Measurements from ENCODE around the gene OR1F1. TPM values are rescaled to one million over a fixed set of nuclear protein-coding genes. Genes with fewer than 3 reads are reported as not detected.
A peak's percentile ranks its signal among the peaks of the same experiment; 100 is the strongest.

Gene OR1F1
- total RNA-seq, 2 donors from 2014 or later = not detected

DNA sequence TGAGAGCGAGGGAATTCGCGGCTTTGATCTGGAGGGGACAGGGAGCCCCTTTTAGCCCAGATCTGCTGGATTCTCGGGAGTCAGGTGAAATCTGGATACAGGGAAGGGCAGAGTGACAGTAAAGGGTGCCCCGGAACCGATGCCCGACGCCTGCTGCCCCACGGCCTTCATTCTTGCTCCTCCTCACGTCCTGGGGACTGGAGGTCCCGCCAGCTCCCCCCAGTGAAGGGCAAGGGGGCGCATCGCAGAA, 596 bp downstream of the OR1F1 start:
- TF ChIP-seq CTCF (IDR thresholded peaks at IDR 0.05) (no peak), POLR2A (IDR thresholded peaks at IDR 0.05) (no peak)
- ATAC-seq = no peak
- no peaks in the 10 kb centered on the region for H3K36me3 ChIP-seq (replicated peaks in 1 of 2; ENCODE audit: insufficient read depth in 1 of 2, low read depth in 2 of 2)
- no peak overlapping the region for H3K27ac ChIP-seq
- H3K4me1 ChIP-seq = peaks cover 19% of the 10 kb centered on the region
- peaks cover 4 to 61% of the 10 kb centered on the region in 2 donors for H3K27me3 ChIP-seq
- 0 to 1% methylated on average over 10 to 13 of the region's 13 CpGs for WGBS, 2 donors
- intact Hi-C loops (cut with DNase I) = no loop called here
- DNase-seq = no peak
- H3K4me3 ChIP-seq = no peak overlapping the region
- no peaks in the 10 kb centered on the region for H3K9me3 ChIP-seq

GRCh38 chr16:3188925-3189825, 1.2 kb downstream of the OR1F1 start:
- peak; percentile 42 for ATAC-seq
- H3K27me3 ChIP-seq = peaks cover 4 to 58% of the 10 kb centered on the region in 2 donors
- DNase-seq = no peak
- no peaks in the 10 kb centered on the region for H3K9me3 ChIP-seq
- H3K36me3 ChIP-seq (replicated peaks in 1 of 2; ENCODE audit: insufficient read depth in 1 of 2, low read depth in 2 of 2) = no peaks in the 10 kb centered on the region
- intact Hi-C loops (cut with DNase I) = no loop called here
- WGBS, 2 donors = 2 to 3% methylated on average over 21 to 61 of the region's 61 CpGs
- peaks cover 17% of the 10 kb centered on the region for H3K4me1 ChIP-seq
- H3K4me3 ChIP-seq = no peak overlapping the region
- no peak overlapping the region for H3K27ac ChIP-seq
- TF ChIP-seq POLR2A (IDR thresholded peaks at IDR 0.05) = no peak
- no peak for TF ChIP-seq CTCF (IDR thresholded peaks at IDR 0.05)

- Histone ChIP-seq H3K4me3 (no peak overlapping the region), H3K36me3 (replicated peaks in 1 of 2; ENCODE audit: insufficient read depth in 1 of 2, low read depth in 2 of 2) (no peaks in the 10 kb centered on the region), H3K27ac (no peak overlapping the region), H3K4me1 (peaks cover 17% of the 10 kb centered on the region), H3K27me3 (peaks cover 4 to 55% of the 10 kb centered on the region in 2 donors), H3K9me3 (no peaks in the 10 kb centered on the region)
- intact Hi-C loops (cut with DNase I) = no loop called here
- TF ChIP-seq CTCF (IDR thresholded peaks at IDR 0.05) (no peak), POLR2A (IDR thresholded peaks at IDR 0.05) (no peak)
- 11 to 17% methylated on average over 8 to 11 of the region's 11 CpGs for WGBS, 2 donors
- ATAC-seq = no peak
- no peak for DNase-seq
These were observed 1.9 kb downstream of the OR1F1 start for GRCh38 chr16:3189869-3190268.

- DNase-seq (no peak), ATAC-seq (no peak)
- Histone ChIP-seq H3K27ac (no peak overlapping the region), H3K4me3 (no peak overlapping the region), H3K27me3 (peaks cover 4 to 53% of the 10 kb centered on the region in 2 donors), H3K4me1 (peaks cover 17% of the 10 kb centered on the region), H3K9me3 (no peaks in the 10 kb centered on the region), H3K36me3 (replicated peaks in 1 of 2; ENCODE audit: insufficient read depth in 1 of 2, low read depth in 2 of 2) (no peaks in the 10 kb centered on the region)
- TF ChIP-seq CTCF (IDR thresholded peaks at IDR 0.05) (no peak), POLR2A (IDR thresholded peaks at IDR 0.05) (no peak)
- WGBS, 2 donors = 6 to 12% methylated on average over 10 to 16 of the region's 16 CpGs
- intact Hi-C loops (cut with DNase I) = no loop called here
These were observed 2.9 kb downstream of the OR1F1 start for GRCh38 chr16:3190949-3191353.
